Keratinocyte (primary cell): Measurements from ENCODE around the gene L1CAM. TPM values are rescaled to one million over a fixed set of nuclear protein-coding genes. Genes with fewer than 3 reads are reported as not detected.

Experiments used
- DNase-seq: peaks from one replicate; pipeline ENCODE4 v3.0.0-alpha.2; 2011; ENCODE audit warnings: low read depth, missing footprints, low spot score
- FAIRE-seq: peaks from 2 replicates; lab custom pipeline; 2011; peaks lifted over from hg19 to GRCh38; lab: Jason Lieb, UNC
- H2AFZ ChIP-seq: 2 replicates; pipeline ENCODE4 v1.6.0; 2012; ENCODE audit warnings: low read length, control low read depth, inconsistent platforms; ENCODE audit not compliant: control insufficient read depth
- H3K27ac ChIP-seq: 2 replicates; pipeline ENCODE4 v1.5.1; 2011; ENCODE audit warnings: low read length; ENCODE audit not compliant: control insufficient read depth, insufficient read depth
- H3K27me3 ChIP-seq: 3 replicates; pipeline ENCODE4 v1.6.0; 2011; ENCODE audit warnings: low read length; ENCODE audit not compliant: control insufficient read depth, insufficient read depth; ENCODE audit errors: extremely low read depth
- H3K36me3 ChIP-seq, 2 experiments: 2 replicates in 1 of 2; 3 replicates in 1 of 2; pipeline ENCODE4 v1.5.1; 2011; ENCODE audit warnings: low read length in 2 of 2, mild to moderate bottlenecking in 1 of 2; ENCODE audit not compliant: control insufficient read depth in 2 of 2, insufficient read depth in 2 of 2; ENCODE audit errors: extremely low read depth in 1 of 2
- H3K4me1 ChIP-seq: 3 replicates; pipeline ENCODE4 v1.5.1; 2011; ENCODE audit warnings: low read length; ENCODE audit not compliant: control insufficient read depth, insufficient read depth; ENCODE audit errors: extremely low read depth
- H3K4me2 ChIP-seq: 3 replicates; pipeline ENCODE4 v1.6.0; 2011; ENCODE audit warnings: low read depth, low read length; ENCODE audit not compliant: control insufficient read depth, insufficient read depth; ENCODE audit errors: extremely low read depth
- H3K4me3 ChIP-seq, 3 experiments: fragments of 200-600 bp in 1 of 3; sonication (generic) in 1 of 3; 2 replicates in 2 of 3; 3 replicates in 1 of 3; pipeline ENCODE4 v1.5.1; 2011 to 2016; ENCODE audit warnings: low read length in 3 of 3, mild to moderate bottlenecking in 3 of 3, control low read depth in 2 of 3, inconsistent platforms in 1 of 3, low read depth in 1 of 3, mixed read lengths in 1 of 3, mixed run types in 1 of 3, moderate library complexity in 1 of 3; ENCODE audit not compliant: control insufficient read depth in 2 of 3, insufficient read depth in 2 of 3; ENCODE audit errors: extremely low read depth in 1 of 3
- H3K79me2 ChIP-seq: 2 replicates; pipeline ENCODE4 v1.6.0; 2012; ENCODE audit warnings: low read length; ENCODE audit not compliant: control insufficient read depth, insufficient read depth
- H3K9ac ChIP-seq: 3 replicates; pipeline ENCODE4 v1.6.0; 2011; ENCODE audit warnings: low read length; ENCODE audit not compliant: control insufficient read depth, insufficient read depth; ENCODE audit errors: extremely low read depth
- H3K9me1 ChIP-seq: 3 replicates; pipeline ENCODE4 v1.6.0; 2011; ENCODE audit warnings: low read length; ENCODE audit not compliant: control insufficient read depth, insufficient read depth; ENCODE audit errors: extremely low read depth
- H3K9me3 ChIP-seq: 2 replicates; pipeline ENCODE4 v1.5.1; 2012; ENCODE audit warnings: low read depth, low read length; ENCODE audit not compliant: control insufficient read depth
- H4K20me1 ChIP-seq: 3 replicates; pipeline ENCODE4 v1.6.0; 2011; ENCODE audit warnings: low read length; ENCODE audit not compliant: control insufficient read depth, insufficient read depth; ENCODE audit errors: extremely low read depth
- CTCF ChIP-seq, 3 experiments: IDR thresholded peaks in 1 of 3; conservative IDR thresholded peaks in 1 of 3; optimal IDR thresholded peaks in 1 of 3; 2 replicates in 2 of 3; 3 replicates in 1 of 3; pipeline versions ENCODE3 to v1.5.1; 2011; ENCODE audit warnings: low read length in 3 of 3, mild to moderate bottlenecking in 3 of 3, moderate library complexity in 2 of 3, control low read depth in 1 of 3, inconsistent platforms in 1 of 3; ENCODE audit not compliant: insufficient read depth in 2 of 3; ENCODE audit errors: extremely low read depth in 1 of 3
- EZH2 ChIP-seq: IDR thresholded peaks from one replicate; pipeline ENCODE4 v1.6.1; 2012; ENCODE audit warnings: inconsistent platforms, mild to moderate bottlenecking, low read length, moderate library complexity
- dilution Hi-C: fragments of 300-500 bp; cut with MboI; formaldehyde crosslinking; loops from one replicate; pipeline ENCODE4 v1.7.0; 2020; ENCODE audit warnings: low sequenced_read_pairs; ENCODE audit not compliant: extremely low pct_ligation_motif_present
- polyA plus RNA-seq, 5 experiments: library from polyadenylated mRNA; depleted of rRNA in 3 of 5; stranded (reverse) in 3 of 5; stranded (forward) in 1 of 5; unstranded in 1 of 5; fragments of >200 nt; gene quantifications; 1 replicate in 1 of 5; 2 replicates in 3 of 5; 3 replicates in 1 of 5; pipeline versions ENCODE4 v1.2.1 to v1.2.3, GENCODE V29; 2011 to 2012; ENCODE audit warnings: missing spikeins in 2 of 5, low read depth in 1 of 5, low replicate concordance in 1 of 5

Gene L1CAM
- polyA plus RNA-seq, 1 donor (not counting 4 experiments of a cell fraction or from before 2014, with no cell fraction given): 18.2 TPM

DNA sequence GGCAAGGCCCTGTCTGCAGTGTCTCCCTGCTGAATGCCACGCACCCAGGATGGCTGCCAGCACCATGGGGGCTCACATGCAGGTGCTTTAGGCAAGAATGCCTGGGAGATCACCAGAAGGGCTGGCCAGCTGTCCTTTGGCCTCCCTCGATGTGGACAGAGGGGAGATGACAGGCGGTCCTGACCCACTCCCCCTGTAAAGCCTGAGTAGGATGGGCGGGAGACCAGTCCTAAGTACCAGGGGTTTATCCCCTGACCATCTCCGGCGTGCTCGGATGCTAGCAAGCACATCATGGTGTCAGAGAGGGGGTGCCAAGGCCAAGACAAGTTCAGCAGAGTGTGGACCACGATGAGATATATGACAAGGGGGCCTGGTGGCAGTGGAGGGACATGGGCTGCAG, 60.9 kb downstream of the L1CAM start:
- TF ChIP-seq CTCF (optimal IDR thresholded peaks at IDR 0.05 in 1 of 3, IDR thresholded peaks at IDR 0.05 in 1 of 3, conservative IDR thresholded peaks at IDR 0.05 in 1 of 3; ENCODE audit: extremely low read depth in 1 of 3, insufficient read depth in 2 of 3, low read length in 3 of 3) (no peak), EZH2 (no peak)
- H2AFZ ChIP-seq: no peak overlapping the region
- H3K9me3 ChIP-seq: no peaks in the 10 kb centered on the region
- no peak overlapping the region for H3K4me3 ChIP-seq
- DNase-seq (no peak), FAIRE-seq (no peak)
- no peak overlapping the region for H3K27ac ChIP-seq
- H4K20me1 ChIP-seq: no peaks in the 10 kb centered on the region
- no peaks in the 10 kb centered on the region for H3K9me1 ChIP-seq
- peaks cover 24% of the 10 kb centered on the region for H3K27me3 ChIP-seq
- H3K4me2 ChIP-seq: no peak overlapping the region
- no peaks in the 10 kb centered on the region for H3K79me2 ChIP-seq
- no peak overlapping the region for H3K9ac ChIP-seq
- no peaks in the 10 kb centered on the region for H3K36me3 ChIP-seq
- dilution Hi-C loops: no loop called here
- no peaks in the 10 kb centered on the region for H3K4me1 ChIP-seq

DNA sequence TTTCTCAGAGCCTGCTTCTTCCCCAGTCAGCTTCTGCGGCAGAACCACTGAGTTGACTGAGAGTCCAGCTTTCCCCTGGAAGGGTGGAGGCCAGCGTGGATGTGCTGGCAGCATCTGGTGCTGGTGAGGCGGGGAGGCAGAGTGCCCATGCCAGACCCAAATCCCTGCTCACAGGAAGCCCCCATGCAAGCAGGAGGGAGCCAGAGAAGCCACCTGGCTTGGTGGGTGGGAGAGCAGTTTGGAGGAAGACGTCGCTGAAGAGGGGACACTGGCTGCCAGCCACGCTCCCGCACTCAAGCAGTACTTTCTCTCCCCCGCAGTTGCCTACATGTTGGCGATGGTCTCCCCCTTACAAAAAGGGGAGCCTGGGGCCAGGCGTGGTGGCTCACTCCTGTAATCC, 61.6 kb downstream of the L1CAM start:
- no peak overlapping the region for H3K27ac ChIP-seq

More for the DNA sequence above, 61.6 kb downstream of the L1CAM start:
- no peak for TF ChIP-seq CTCF (optimal IDR thresholded peaks at IDR 0.05 in 1 of 3, IDR thresholded peaks at IDR 0.05 in 1 of 3, conservative IDR thresholded peaks at IDR 0.05 in 1 of 3; ENCODE audit: extremely low read depth in 1 of 3, insufficient read depth in 2 of 3, low read length in 3 of 3)
- TF ChIP-seq EZH2: no peak
- Histone ChIP-seq H2AFZ (no peak overlapping the region), H3K9me1 (no peaks in the 10 kb centered on the region), H4K20me1 (no peaks in the 10 kb centered on the region), H3K27me3 (peaks cover 22% of the 10 kb centered on the region), H3K9me3 (no peaks in the 10 kb centered on the region), H3K4me1 (no peaks in the 10 kb centered on the region), H3K4me2 (no peak overlapping the region), H3K4me3 (no peak overlapping the region), H3K9ac (no peak overlapping the region), H3K79me2 (no peaks in the 10 kb centered on the region), H3K36me3 (no peaks in the 10 kb centered on the region)
- dilution Hi-C loops: no loop called here
- FAIRE-seq (no peak), DNase-seq (no peak)
